HG02798 (cell line): ENCODE measurements around the gene PLCH1.

Source experiments
- ATAC-seq: cut with Tn5 transposase; IDR thresholded peaks from one replicate; pipeline ENCODE4 v1.9.1; 2021; ENCODE audit warnings: mild to moderate bottlenecking; ENCODE audit not compliant: unreplicated experiment, poor library complexity

PLCH1 gene

GRCh38 chr3:155327430-155327829 is 417.4 kb downstream of the PLCH1 start:
- no peak for ATAC-seq

GRCh38 chr3:155326901-155327300 is 418.0 kb downstream of the PLCH1 start:
- no peak for ATAC-seq

- ATAC-seq = no peak
These were observed 418.6 kb downstream of the PLCH1 start for GRCh38 chr3:155326244-155326643.
